PC-3 (cell line): ENCODE results near the gene CDX2.

ENCODE experiments used
- EZH2 ChIP-seq: fragments of 300-600 bp; sonication (generic); IDR thresholded peaks from one replicate; pipeline ENCODE4 v1.6.1; 2017; ENCODE audit warnings: antibody characterized with exemption, mild to moderate bottlenecking, low read length; ENCODE audit not compliant: unreplicated experiment
- EZH2phosphoT487 ChIP-seq: fragments of 300-600 bp; sonication (generic); IDR thresholded peaks from 2 replicates; pipeline ENCODE4 v1.6.1; 2018; ENCODE audit warnings: mild to moderate bottlenecking, antibody characterized with exemption, low read length, borderline replicate concordance
- TF ChIP-seq, protein P1 (sequence below): fragments of 300-600 bp; sonication (generic); conservative IDR thresholded peaks from 2 replicates; pipeline ENCODE4 v1.5.1; 2017; ENCODE audit warnings: antibody characterized with exemption, low read depth, mild to moderate bottlenecking, low read length

DNA sequence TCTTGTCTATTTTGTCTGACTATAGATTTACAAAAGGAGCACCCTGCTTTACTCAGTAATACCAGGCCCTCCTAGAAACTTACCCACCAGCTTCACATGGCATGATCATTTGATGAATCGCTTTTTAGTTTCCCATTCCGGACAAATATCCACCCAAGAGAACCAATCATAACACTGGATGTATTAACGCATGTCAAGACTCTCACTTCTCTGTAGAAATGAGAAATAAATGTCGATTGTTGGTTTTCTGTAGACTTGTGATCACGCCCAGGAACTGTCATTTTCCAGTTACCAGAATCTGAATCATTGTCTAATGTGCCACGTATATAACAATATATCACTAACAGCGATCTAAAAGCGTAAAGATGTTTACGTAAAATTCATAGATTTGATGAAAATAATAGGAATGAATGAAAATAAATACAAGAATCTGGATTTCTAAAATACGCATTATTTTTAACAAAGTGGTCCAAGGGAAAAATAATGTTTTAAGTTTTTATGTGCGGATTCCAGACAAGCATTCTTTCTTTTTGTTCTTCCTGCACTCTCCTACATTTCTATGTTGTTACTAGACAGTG is 14.0 kb downstream of the CDX2 start:
- TF ChIP-seq, protein P1, sequence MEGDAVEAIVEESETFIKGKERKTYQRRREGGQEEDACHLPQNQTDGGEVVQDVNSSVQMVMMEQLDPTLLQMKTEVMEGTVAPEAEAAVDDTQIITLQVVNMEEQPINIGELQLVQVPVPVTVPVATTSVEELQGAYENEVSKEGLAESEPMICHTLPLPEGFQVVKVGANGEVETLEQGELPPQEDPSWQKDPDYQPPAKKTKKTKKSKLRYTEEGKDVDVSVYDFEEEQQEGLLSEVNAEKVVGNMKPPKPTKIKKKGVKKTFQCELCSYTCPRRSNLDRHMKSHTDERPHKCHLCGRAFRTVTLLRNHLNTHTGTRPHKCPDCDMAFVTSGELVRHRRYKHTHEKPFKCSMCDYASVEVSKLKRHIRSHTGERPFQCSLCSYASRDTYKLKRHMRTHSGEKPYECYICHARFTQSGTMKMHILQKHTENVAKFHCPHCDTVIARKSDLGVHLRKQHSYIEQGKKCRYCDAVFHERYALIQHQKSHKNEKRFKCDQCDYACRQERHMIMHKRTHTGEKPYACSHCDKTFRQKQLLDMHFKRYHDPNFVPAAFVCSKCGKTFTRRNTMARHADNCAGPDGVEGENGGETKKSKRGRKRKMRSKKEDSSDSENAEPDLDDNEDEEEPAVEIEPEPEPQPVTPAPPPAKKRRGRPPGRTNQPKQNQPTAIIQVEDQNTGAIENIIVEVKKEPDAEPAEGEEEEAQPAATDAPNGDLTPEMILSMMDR: no peak
- TF ChIP-seq EZH2: no peak
- TF ChIP-seq EZH2phosphoT487: no peak
